Measurements from ENCODE around the gene COX4I2.
"Not testable (repeated sequence)": the region's sequence is repeated elsewhere in the genome, so short reads cannot be mapped to it uniquely, and the experiment has no call there.

The COX4I2 gene

DNA sequence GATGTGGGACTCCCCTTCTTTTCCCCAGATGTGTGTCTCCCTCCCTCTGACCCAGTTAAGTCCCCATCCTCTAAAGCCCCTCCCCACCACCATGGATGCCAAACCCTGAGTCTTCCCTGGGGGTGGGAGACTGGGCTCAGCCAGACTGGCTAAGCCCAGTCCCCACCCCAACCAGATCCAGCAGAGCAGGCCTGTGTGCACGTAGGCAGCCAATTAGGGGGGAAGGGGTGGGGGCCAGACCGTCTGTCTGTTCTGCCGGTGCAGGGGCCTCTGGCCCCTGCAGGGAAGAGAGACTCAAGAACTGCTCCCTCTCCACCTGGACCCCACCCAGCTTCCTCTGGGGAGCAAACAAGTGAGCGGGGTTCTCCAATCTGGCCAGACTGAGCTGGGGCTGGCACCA lies 605 bp downstream of the COX4I2 start:
- TF ChIP-seq, protein P1, sequence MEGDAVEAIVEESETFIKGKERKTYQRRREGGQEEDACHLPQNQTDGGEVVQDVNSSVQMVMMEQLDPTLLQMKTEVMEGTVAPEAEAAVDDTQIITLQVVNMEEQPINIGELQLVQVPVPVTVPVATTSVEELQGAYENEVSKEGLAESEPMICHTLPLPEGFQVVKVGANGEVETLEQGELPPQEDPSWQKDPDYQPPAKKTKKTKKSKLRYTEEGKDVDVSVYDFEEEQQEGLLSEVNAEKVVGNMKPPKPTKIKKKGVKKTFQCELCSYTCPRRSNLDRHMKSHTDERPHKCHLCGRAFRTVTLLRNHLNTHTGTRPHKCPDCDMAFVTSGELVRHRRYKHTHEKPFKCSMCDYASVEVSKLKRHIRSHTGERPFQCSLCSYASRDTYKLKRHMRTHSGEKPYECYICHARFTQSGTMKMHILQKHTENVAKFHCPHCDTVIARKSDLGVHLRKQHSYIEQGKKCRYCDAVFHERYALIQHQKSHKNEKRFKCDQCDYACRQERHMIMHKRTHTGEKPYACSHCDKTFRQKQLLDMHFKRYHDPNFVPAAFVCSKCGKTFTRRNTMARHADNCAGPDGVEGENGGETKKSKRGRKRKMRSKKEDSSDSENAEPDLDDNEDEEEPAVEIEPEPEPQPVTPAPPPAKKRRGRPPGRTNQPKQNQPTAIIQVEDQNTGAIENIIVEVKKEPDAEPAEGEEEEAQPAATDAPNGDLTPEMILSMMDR (conservative IDR thresholded peaks at IDR 0.05): no peak
- no peak overlapping the region for H3K27ac ChIP-seq

DNA sequence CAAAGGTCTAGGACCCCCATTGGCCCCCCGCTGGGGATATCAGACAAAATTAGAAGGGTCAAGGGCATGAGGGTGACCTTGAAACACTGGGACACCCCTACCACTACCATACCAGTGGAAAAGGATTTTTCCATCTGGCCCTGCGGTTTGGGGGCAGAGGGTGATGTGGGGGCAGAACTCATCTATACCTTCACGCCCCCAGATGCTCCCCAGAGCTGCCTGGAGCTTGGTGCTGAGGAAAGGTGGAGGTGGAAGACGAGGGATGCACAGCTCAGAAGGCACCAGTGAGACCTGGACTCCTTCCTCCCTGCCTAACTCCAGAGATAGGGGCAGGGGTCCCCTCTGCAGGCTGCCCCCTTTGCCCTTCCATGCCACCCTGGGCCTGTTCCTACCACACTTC lies 1.1 kb downstream of the COX4I2 start:
- TF ChIP-seq, protein P1 (conservative IDR thresholded peaks at IDR 0.05): no peak
- H3K27ac ChIP-seq: no peak overlapping the region

DNA sequence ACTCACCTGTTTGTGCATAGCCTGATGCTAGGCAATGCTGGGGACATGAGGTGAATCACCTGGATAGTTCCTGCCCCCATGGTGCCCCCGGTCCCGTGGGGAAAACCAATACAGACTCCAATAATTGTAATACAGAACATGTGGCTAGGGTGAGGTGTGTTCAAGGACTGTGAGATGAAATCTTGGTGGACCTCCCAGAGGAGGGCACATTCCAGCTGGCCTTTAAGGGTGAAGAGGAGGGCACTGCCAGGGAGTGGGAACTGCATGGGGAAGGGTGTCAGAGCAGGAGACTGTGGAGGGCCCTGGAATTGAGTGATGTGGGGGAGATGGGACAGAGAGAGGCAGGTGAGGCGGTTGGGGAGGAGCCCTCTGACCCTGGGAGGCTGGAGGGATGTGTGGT lies 2.5 kb downstream of the COX4I2 start:
- no peak overlapping the region for H3K27ac ChIP-seq
- TF ChIP-seq, protein P1 (conservative IDR thresholded peaks at IDR 0.05): no peak

DNA sequence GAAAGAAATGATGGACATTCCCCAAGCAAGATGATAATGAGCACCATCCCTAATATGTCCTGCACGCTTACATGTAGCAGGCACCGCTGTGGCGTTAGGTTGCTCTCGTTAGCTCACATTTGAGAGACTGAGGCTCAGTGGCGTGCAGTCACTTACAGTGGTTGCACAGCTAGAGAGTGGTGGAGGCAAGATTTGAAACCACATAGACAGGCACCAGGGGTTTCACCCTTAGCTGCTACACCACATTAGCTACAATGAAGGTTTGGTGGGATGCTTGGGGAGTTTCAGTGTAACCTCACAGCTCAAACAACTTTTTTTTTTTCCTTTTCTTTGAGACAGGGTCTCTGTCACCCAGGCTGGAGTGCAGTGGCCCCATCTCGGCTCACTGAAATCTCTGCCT lies 3.7 kb downstream of the COX4I2 start:
- TF ChIP-seq, protein P1 (conservative IDR thresholded peaks at IDR 0.05): no peak

DNA sequence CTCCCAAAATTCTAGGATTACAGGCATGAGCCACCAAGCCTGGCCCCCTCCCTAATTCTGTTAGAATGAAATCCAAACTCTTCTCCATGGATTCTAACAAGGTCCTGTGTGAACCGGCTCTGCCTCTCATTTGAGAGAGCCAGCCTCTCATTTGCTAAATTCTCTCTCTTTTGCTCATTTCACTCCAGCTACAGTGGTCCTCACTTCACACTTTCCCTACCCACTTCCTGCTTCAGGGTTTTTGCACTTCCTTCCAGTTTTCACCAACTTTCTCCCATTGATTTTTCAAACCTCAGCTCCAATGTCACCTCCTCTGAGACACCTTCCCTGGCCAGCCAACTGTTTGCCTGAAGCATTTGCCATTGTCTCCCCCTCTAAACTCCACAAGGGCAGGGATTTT lies 5.1 kb downstream of the COX4I2 start:
- no peak overlapping the region for H3K27ac ChIP-seq
- TF ChIP-seq, protein P1 (conservative IDR thresholded peaks at IDR 0.05): no peak

More for the DNA sequence above, 3.7 kb downstream of the COX4I2 start:
- H3K27ac ChIP-seq: no peak overlapping the region

DNA sequence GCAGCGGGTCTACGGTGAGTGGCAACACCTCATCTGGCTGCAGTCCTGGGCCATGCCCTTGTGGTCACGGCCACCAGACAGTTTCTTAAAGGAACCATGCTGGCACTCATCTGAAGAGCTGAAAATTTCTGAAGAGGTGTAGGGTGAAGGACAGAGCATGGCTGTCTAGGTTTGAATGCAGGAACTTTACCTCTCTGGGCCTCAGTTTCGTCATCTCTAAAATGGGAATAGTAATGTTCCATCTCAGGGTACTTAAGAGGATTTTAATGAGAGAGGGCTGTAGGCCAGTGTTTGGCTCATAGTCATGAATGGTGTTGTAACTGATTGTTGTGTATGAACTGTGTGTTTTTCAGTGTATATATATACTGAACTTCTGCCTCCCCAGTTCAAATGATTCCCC lies 5.8 kb downstream of the COX4I2 start:
- TF ChIP-seq, protein P1 (conservative IDR thresholded peaks at IDR 0.05): no peak
- no peak overlapping the region for H3K27ac ChIP-seq

DNA sequence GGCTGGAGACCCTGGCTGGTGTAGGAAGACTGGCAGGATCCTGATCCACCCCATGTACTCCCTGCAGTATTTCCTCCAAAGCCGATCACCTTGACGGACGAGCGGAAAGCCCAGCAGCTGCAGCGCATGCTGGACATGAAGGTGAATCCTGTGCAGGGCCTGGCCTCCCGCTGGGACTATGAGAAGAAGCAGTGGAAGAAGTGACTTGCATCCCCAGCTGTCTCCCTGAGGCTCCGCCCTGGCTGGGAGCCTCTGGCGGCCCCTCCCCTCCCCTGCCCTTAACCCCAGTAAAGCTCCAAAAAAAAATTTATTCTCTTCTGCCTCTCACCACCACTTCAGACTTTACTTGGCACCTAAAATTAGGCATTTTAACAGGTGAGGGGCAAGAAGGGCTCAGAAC lies 7.0 kb downstream of the COX4I2 start:
- no peak overlapping the region for H3K27ac ChIP-seq
- TF ChIP-seq, protein P1 (conservative IDR thresholded peaks at IDR 0.05): no peak

DNA sequence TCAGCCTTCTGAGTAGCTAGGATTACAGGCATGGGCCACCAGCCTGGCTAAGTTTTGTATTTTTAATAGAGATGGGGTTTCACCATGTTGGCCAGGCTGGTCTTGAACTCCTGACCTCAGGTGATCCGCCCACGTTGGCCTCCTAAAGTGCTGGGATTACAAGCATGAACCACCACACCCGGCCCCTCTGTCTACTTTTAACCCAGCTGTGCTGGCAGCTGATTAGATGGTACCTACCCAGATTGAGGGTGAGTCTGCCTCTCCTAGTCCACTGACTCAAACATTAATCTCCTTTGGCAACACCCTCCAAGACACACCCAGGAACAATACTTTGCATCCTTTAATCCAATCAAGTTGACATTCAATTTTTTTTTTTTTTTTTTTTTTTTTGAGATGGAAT lies 10.4 kb downstream of the COX4I2 start:
- H3K27ac ChIP-seq: not testable (repeated sequence)
